Measurements from ENCODE around the gene FAHD1. TPM values are rescaled to one million over a fixed set of nuclear protein-coding genes. Genes with fewer than 3 reads are reported as not detected.
A peak's percentile ranks its signal among the peaks of the same experiment; 100 is the strongest.

Gene FAHD1
- polyA plus RNA-seq (73.5 and 80.0 TPM in 2 replicates), polyA minus RNA-seq (51.5 and 58.7 TPM in 2 replicates)

- Histone ChIP-seq H3K27ac (ENCODE audit: low read length) (peak within 1 kb of the TSS; percentile 72), H3K79me2 (replicated peaks; ENCODE audit: insufficient read depth, low read length) (peaks cover 31% of the 10 kb centered on the region), H3K4me3 (ENCODE audit: low read length) (peak within 1 kb of the TSS; percentile 88), H2AFZ (ENCODE audit: low read depth, low read length) (peak within 1 kb of the TSS; percentile 83), H3F3A (ENCODE audit: insufficient read depth, low read length, poor library complexity, severe bottlenecking) (no peaks in the 10 kb centered on the region), H3K36me3 (ENCODE audit: insufficient read depth, low read length) (no peaks in the 10 kb centered on the region), H3K9me3 (ENCODE audit: low read length) (no peaks in the 10 kb centered on the region), H3K9me2 (ENCODE audit: insufficient read depth, low read length) (no peaks in the 10 kb centered on the region), H3K4me2 (ENCODE audit: low read length) (peak within 1 kb of the TSS; percentile 99), H3K27me3 (ENCODE audit: insufficient read depth, low read depth, low read length) (no peaks in the 10 kb centered on the region), H4K20me1 (ENCODE audit: insufficient read depth) (no peaks in the 10 kb centered on the region), H3K9ac (ENCODE audit: low read length) (peak within 1 kb of the TSS; percentile 81)
- peak; percentile 70 for TF ChIP-seq TAF1 (IDR thresholded peaks at IDR 0.05; ENCODE audit: low read depth)
- TF ChIP-seq RAD21 (conservative IDR thresholded peaks at IDR 0.05), result no peak
- TF ChIP-seq MXI1 (conservative IDR thresholded peaks at IDR 0.05; ENCODE audit: poor library complexity, severe bottlenecking), result peak; percentile 98
- TF ChIP-seq SMC3 (conservative IDR thresholded peaks at IDR 0.05; ENCODE audit: poor library complexity), result peak; percentile 46
- TF ChIP-seq POLR2AphosphoS5 (IDR thresholded peaks at IDR 0.05), result peak; percentile 90
- peak; percentile 86 for TF ChIP-seq REST (IDR thresholded peaks at IDR 0.05; ENCODE audit: borderline replicate concordance)
- peak; percentile 74 for TF ChIP-seq EP300 (conservative IDR thresholded peaks at IDR 0.05; ENCODE audit: poor library complexity, severe bottlenecking)
- TF ChIP-seq EZH2 (IDR thresholded peaks at IDR 0.05; ENCODE audit: borderline replicate concordance, insufficient read depth, low read length, poor library complexity, severe bottlenecking), result no peak
Measured at GRCh38 chr16:1826691-1827573, at the start of gene FAHD1, which contains the start of gene HAGH. Gene FAHD1, plus strand, starts transcription at chr16:1827206. Its CDS starts 33 bp downstream, at chr16:1827239. Gene HAGH, minus strand, starts transcription at chr16:1826825. Its CDS starts 38 bp downstream, at chr16:1826787.

- no peaks in the 10 kb centered on the region for H3K36me3 ChIP-seq (ENCODE audit: insufficient read depth, low read length)
- TF ChIP-seq EP300 (conservative IDR thresholded peaks at IDR 0.05; ENCODE audit: poor library complexity, severe bottlenecking), result no peak
- peak; percentile 10 for TF ChIP-seq POLR2AphosphoS5 (IDR thresholded peaks at IDR 0.05)
- H3K4me3 ChIP-seq (ENCODE audit: low read length), result no peak overlapping the region
Measured at GRCh38 chr16:1777375-1778199, 49.4 kb upstream of the FAHD1 start.

More at GRCh38 chr16:1777375-1778199, 49.4 kb upstream of the FAHD1 start:
- Histone ChIP-seq H3K9ac (ENCODE audit: low read length) (no peak overlapping the region), H3K9me2 (ENCODE audit: insufficient read depth, low read length) (no peaks in the 10 kb centered on the region), H3K79me2 (replicated peaks; ENCODE audit: insufficient read depth, low read length) (peaks cover 26% of the 10 kb centered on the region), H3K27me3 (ENCODE audit: insufficient read depth, low read depth, low read length) (no peaks in the 10 kb centered on the region), H3F3A (ENCODE audit: insufficient read depth, low read length, poor library complexity, severe bottlenecking) (no peaks in the 10 kb centered on the region), H3K4me2 (ENCODE audit: low read length) (no peak overlapping the region), H2AFZ (ENCODE audit: low read depth, low read length) (no peak overlapping the region), H4K20me1 (ENCODE audit: insufficient read depth) (peaks cover 28% of the 10 kb centered on the region), H3K27ac (ENCODE audit: low read length) (no peak overlapping the region), H3K9me3 (ENCODE audit: low read length) (no peaks in the 10 kb centered on the region)

Data from neural cell (in vitro differentiated cells).